DOHH2 (cell line): ENCODE results near the gene OPTC.

Source experiments
- H3F3A ChIP-seq: fragments of 200-600 bp; sonication (generic), shearing (Covaris generic); 2 replicates; pipeline ENCODE4 v1.6.0; 2016; ENCODE audit warnings: antibody characterized with exemption, mild to moderate bottlenecking; ENCODE audit not compliant: control insufficient read depth, insufficient read depth
- H3K27ac ChIP-seq: fragments of 200-600 bp; sonication (generic); 2 replicates; pipeline ENCODE4 v1.5.1; 2014; ENCODE audit warnings: low read depth, mild to moderate bottlenecking, low read length, moderate library complexity
- H3K27me3 ChIP-seq: fragments of 200-600 bp; sonication (generic); 2 replicates; pipeline ENCODE4 v1.6.1; 2014; ENCODE audit warnings: mild to moderate bottlenecking, low read length, mixed read lengths; ENCODE audit not compliant: control insufficient read depth
- H3K36me3 ChIP-seq: fragments of 200-600 bp; sonication (generic); 2 replicates; pipeline ENCODE4 v1.6.1; 2014; ENCODE audit warnings: mild to moderate bottlenecking, low read length, moderate library complexity, mixed read lengths; ENCODE audit not compliant: control insufficient read depth
- H3K4me1 ChIP-seq: fragments of 200-600 bp; sonication (generic); 2 replicates; pipeline ENCODE4 v1.6.1; 2014; ENCODE audit warnings: mild to moderate bottlenecking, low read length, mixed read lengths; ENCODE audit not compliant: control insufficient read depth
- H3K4me2 ChIP-seq: fragments of 200-600 bp; sonication (generic); 2 replicates; pipeline ENCODE4 v1.6.0; 2014; ENCODE audit warnings: mild to moderate bottlenecking, low read length, moderate library complexity
- H3K4me3 ChIP-seq: fragments of 200-600 bp; sonication (generic); 2 replicates; pipeline ENCODE4 v1.5.1; 2014; ENCODE audit warnings: mild to moderate bottlenecking, low read length, mixed read lengths
- H3K79me2 ChIP-seq: fragments of 200-600 bp; sonication (generic); 2 replicates; pipeline ENCODE4 v1.6.1; 2014; ENCODE audit warnings: mild to moderate bottlenecking, low read length, mixed read lengths; ENCODE audit not compliant: control insufficient read depth
- H3K9me2 ChIP-seq: fragments of 200-600 bp; sonication (generic); replicated peaks from 2 replicates; pipeline ENCODE4 v1.6.1; 2014; ENCODE audit warnings: mild to moderate bottlenecking, low read length, mixed read lengths; ENCODE audit not compliant: control insufficient read depth
- H3K9me3 ChIP-seq: fragments of 200-600 bp; sonication (generic); 2 replicates; pipeline ENCODE4 v1.6.1; 2014; ENCODE audit warnings: antibody characterized with exemption, low read length, mixed read lengths; ENCODE audit not compliant: control insufficient read depth, insufficient read depth
- H4K20me1 ChIP-seq: fragments of 200-600 bp; sonication (generic); 2 replicates; pipeline ENCODE4 v1.6.0; 2014; ENCODE audit warnings: low read depth, mild to moderate bottlenecking, antibody characterized with exemption, low read length, moderate library complexity; ENCODE audit not compliant: control insufficient read depth, insufficient read depth
- CTCF ChIP-seq: fragments of 200-600 bp; sonication (generic); IDR thresholded peaks from one replicate; pipeline ENCODE4 v1.5.1; 2014; ENCODE audit warnings: antibody characterized with exemption, mild to moderate bottlenecking, low read depth, low read length; ENCODE audit not compliant: poor library complexity, severe bottlenecking
- EZH2phosphoT487 ChIP-seq: fragments of 200-600 bp; sonication (generic); IDR thresholded peaks from 2 replicates; pipeline ENCODE4 v1.6.1; 2017; ENCODE audit warnings: borderline replicate concordance, mild to moderate bottlenecking, antibody characterized with exemption, low read length, moderate library complexity, mixed read lengths

Gene OPTC

GRCh38 chr1:203556047-203556851 lies 62.3 kb downstream of the OPTC start:
- Histone ChIP-seq H3F3A (no peaks in the 10 kb centered on the region), H3K9me3 (no peaks in the 10 kb centered on the region), H3K4me1 (no peaks in the 10 kb centered on the region), H3K27ac (no peak overlapping the region), H4K20me1 (no peaks in the 10 kb centered on the region), H3K36me3 (no peaks in the 10 kb centered on the region), H3K4me3 (no peak overlapping the region), H3K4me2 (no peak overlapping the region), H3K79me2 (no peaks in the 10 kb centered on the region), H3K27me3 (peaks cover 19% of the 10 kb centered on the region), H3K9me2 (no peaks in the 10 kb centered on the region)
- TF ChIP-seq CTCF: no peak
- no peak for TF ChIP-seq EZH2phosphoT487

DNA sequence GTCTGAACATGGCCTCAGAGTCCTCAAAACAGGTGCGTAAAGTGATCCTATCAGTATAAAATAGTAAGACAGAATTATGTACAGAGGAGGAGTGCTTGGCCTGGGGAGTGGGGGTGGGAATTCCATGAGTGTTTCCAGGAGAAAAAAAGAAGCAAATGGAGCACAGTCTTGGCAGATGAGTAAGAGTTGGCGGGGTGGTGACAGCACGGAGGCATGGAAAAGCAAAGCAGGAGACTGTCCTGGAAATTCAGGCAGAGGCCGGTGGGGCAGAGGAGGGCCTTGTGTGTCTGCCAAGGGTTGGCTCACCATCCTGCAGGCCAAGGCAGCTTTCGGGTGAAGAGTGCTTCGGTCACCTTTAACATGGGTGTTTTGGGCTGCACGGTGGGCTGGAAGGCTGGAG lies 63.4 kb downstream of the OPTC start:
- Histone ChIP-seq H3K4me1 (no peaks in the 10 kb centered on the region), H3K36me3 (no peaks in the 10 kb centered on the region), H3K9me3 (no peaks in the 10 kb centered on the region), H3F3A (no peaks in the 10 kb centered on the region), H3K27me3 (peaks cover 18% of the 10 kb centered on the region), H4K20me1 (no peaks in the 10 kb centered on the region), H3K27ac (no peak overlapping the region), H3K79me2 (no peaks in the 10 kb centered on the region), H3K4me2 (no peak overlapping the region), H3K4me3 (no peak overlapping the region), H3K9me2 (no peaks in the 10 kb centered on the region)
- TF ChIP-seq CTCF: no peak
- no peak for TF ChIP-seq EZH2phosphoT487

DNA sequence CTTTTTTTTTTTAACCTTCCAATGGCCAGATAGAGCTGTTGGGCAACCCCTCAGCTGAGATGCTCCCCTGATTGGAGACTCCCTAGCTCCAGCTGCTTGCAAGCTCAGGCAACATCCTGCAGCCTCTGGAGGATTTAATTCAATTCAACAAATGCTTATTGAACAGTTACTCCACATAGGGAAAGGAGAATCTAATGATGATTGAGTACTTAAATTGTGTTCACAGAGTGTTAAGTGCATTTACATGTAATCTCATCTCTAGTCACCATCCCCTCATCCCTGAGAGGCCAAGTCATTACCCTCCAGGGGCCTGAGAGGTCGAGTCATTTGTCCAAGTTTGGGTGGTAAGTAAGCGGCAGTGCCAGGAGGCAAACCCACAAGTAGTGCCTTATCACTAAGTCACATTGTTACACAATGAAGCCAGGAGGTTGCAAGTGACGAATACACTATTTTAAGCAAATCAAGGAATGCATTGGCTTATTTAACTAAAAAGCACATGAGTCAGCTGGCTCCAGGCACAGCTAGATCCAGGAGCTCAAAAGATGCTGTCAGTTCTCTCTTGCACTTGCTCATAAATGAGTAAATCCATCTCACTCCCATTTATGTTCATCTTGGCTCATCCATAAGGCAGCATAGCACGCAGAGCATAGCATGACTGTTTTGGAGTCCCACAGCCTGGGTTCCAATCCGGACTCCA lies 64.3 kb downstream of the OPTC start:
- Histone ChIP-seq H3K79me2 (no peaks in the 10 kb centered on the region), H3K27ac (no peak overlapping the region), H3F3A (no peaks in the 10 kb centered on the region), H3K9me2 (no peaks in the 10 kb centered on the region), H3K4me2 (no peak overlapping the region), H3K36me3 (no peaks in the 10 kb centered on the region), H3K9me3 (no peaks in the 10 kb centered on the region), H3K27me3 (peaks cover 16% of the 10 kb centered on the region), H4K20me1 (no peaks in the 10 kb centered on the region), H3K4me3 (no peak overlapping the region), H3K4me1 (no peaks in the 10 kb centered on the region)
- no peak for TF ChIP-seq EZH2phosphoT487
- no peak for TF ChIP-seq CTCF
